WTC11 (cell line): Measurements from ENCODE around the gene RPS6KC1. TPM values are rescaled to one million over a fixed set of nuclear protein-coding genes. Genes with fewer than 3 reads are reported as not detected.

ENCODE experiments used
- ATAC-seq: fragments of 200-7000 bp; cut with Tn5 transposase; 2 replicates; pipeline ENCODE4 v1.10.0; 2021; ENCODE audit warnings: mild to moderate bottlenecking, moderate library complexity
- CTCF ChIA-PET: fragments of 300-600 bp; sonication (Branson Sonifier 250); formaldehyde crosslinking; loops from one replicate; lab custom pipeline; 2021; ENCODE audit warnings: antibody characterized with exemption; lab: Charles Lee
- POLR2A ChIA-PET: fragments of 350-600 bp; sonication (Branson Sonifier 250); formaldehyde crosslinking; loops from one replicate; lab custom pipeline; 2021; ENCODE audit warnings: antibody characterized with exemption; lab: Charles Lee
- DNase-seq: peaks from one replicate; pipeline ENCODE4 v3.0.0; 2021; ENCODE audit warnings: low spot score
- H3K27ac Mint-ChIP-seq: 2 replicates; pipeline ENCODE4 v1.8.0; 2021; ENCODE audit warnings: mixed read lengths
- H3K27me3 Mint-ChIP-seq: 2 replicates; pipeline ENCODE4 v1.8.0; 2021; ENCODE audit warnings: low read depth, mild to moderate bottlenecking, moderate library complexity, mixed read lengths
- H3K36me3 Mint-ChIP-seq: 2 replicates; pipeline ENCODE4 v1.8.0; 2021; ENCODE audit warnings: mixed read lengths
- H3K4me1 Mint-ChIP-seq: 2 replicates; pipeline ENCODE4 v1.8.0; 2022; ENCODE audit warnings: mixed read lengths
- H3K4me3 Mint-ChIP-seq: 2 replicates; pipeline ENCODE4 v1.8.0; 2021; ENCODE audit warnings: mild to moderate bottlenecking, moderate library complexity, mixed read lengths
- H3K9me3 Mint-ChIP-seq: 2 replicates; pipeline ENCODE4 v1.8.0; 2021; ENCODE audit warnings: mixed read lengths
- ATF2 ChIP-seq: sonication (generic); formaldehyde crosslinking; IDR thresholded peaks from 2 replicates; pipeline ENCODE4 v1.8.1; 2022; ENCODE audit warnings: low read depth, missing genetic modification reagents, borderline replicate concordance
- CREM ChIP-seq: sonication (generic); formaldehyde crosslinking; IDR thresholded peaks from 2 replicates; pipeline ENCODE4 v1.8.1; 2022; ENCODE audit warnings: mild to moderate bottlenecking, missing genetic modification reagents, moderate library complexity
- ERG ChIP-seq: fragments of 250-450 bp; sonication (Bioruptor Pico); IDR thresholded peaks from 2 replicates; pipeline ENCODE4 v1.8.0; 2021; ENCODE audit warnings: mild to moderate bottlenecking
- ESRRA ChIP-seq: sonication (generic); formaldehyde crosslinking; IDR thresholded peaks from 2 replicates; pipeline ENCODE4 v1.8.1; 2022; ENCODE audit warnings: mild to moderate bottlenecking, missing genetic modification reagents, borderline replicate concordance
- ETV6 ChIP-seq: sonication (generic); formaldehyde crosslinking; IDR thresholded peaks from 2 replicates; pipeline ENCODE4 v1.8.1; 2022; ENCODE audit warnings: mild to moderate bottlenecking, missing genetic modification reagents
- FOXJ3 ChIP-seq: sonication (generic); formaldehyde crosslinking; IDR thresholded peaks from 2 replicates; pipeline ENCODE4 v1.9.0; 2021; ENCODE audit warnings: missing genetic modification reagents, mild to moderate bottlenecking, borderline replicate concordance
- GTF2I ChIP-seq: fragments of 250-450 bp; sonication (Bioruptor Pico); conservative IDR thresholded peaks from 2 replicates; pipeline ENCODE4 v1.4.0; 2021; ENCODE audit warnings: mild to moderate bottlenecking
- JAZF1 ChIP-seq: fragments of 250-450 bp; sonication (Bioruptor Pico); IDR thresholded peaks from 2 replicates; pipeline ENCODE4 v1.9.0; 2021; ENCODE audit warnings: moderate library complexity, mild to moderate bottlenecking, inconsistent platforms
- NFATC4 ChIP-seq: fragments of 250-450 bp; sonication (Bioruptor Pico); IDR thresholded peaks from 2 replicates; pipeline ENCODE4 v1.9.0; 2021; ENCODE audit warnings: mild to moderate bottlenecking
- NFE2L1 ChIP-seq: sonication (generic); formaldehyde crosslinking; IDR thresholded peaks from 2 replicates; pipeline ENCODE4 v1.8.1; 2023; ENCODE audit warnings: missing genetic modification reagents
- NR3C1 ChIP-seq: sonication (generic); formaldehyde crosslinking; conservative IDR thresholded peaks from 2 replicates; pipeline ENCODE4 v1.8.1; 2023; ENCODE audit warnings: low read depth, mild to moderate bottlenecking, missing genetic modification reagents
- TEAD4 ChIP-seq: sonication (generic); formaldehyde crosslinking; IDR thresholded peaks from 2 replicates; pipeline ENCODE4 v1.8.0; 2022; ENCODE audit warnings: mild to moderate bottlenecking, missing genetic modification reagents
- USF2 ChIP-seq: sonication (generic); formaldehyde crosslinking; IDR thresholded peaks from 2 replicates; pipeline ENCODE4 v1.8.1; 2023; ENCODE audit warnings: mild to moderate bottlenecking, missing genetic modification reagents, moderate library complexity
- ZNF121 ChIP-seq: sonication (generic); formaldehyde crosslinking; IDR thresholded peaks from 2 replicates; pipeline ENCODE4 v1.8.0; 2023; ENCODE audit warnings: missing genetic modification reagents
- ZNF317 ChIP-seq: sonication (generic); formaldehyde crosslinking; IDR thresholded peaks from 2 replicates; pipeline ENCODE4 v1.8.1; 2023; ENCODE audit warnings: low read depth, mild to moderate bottlenecking, moderate library complexity, missing genetic modification reagents, borderline replicate concordance
- total RNA-seq: library from RNA; stranded (reverse); gene quantifications from 3 replicates; pipeline ENCODE4 v1.2.3, GENCODE V29; 2021
- TF ChIP-seq, protein P1 (sequence below): fragments of 250-450 bp; sonication (Bioruptor Pico); IDR thresholded peaks from 2 replicates; pipeline ENCODE4 v1.9.0; 2021; ENCODE audit warnings: mild to moderate bottlenecking, borderline replicate concordance
- TF ChIP-seq, protein P2 (sequence below): sonication (generic); formaldehyde crosslinking; conservative IDR thresholded peaks from 2 replicates; pipeline ENCODE4 v1.8.1; 2023; ENCODE audit warnings: mild to moderate bottlenecking, low read depth, missing genetic modification reagents, moderate library complexity
- TF ChIP-seq, protein P3 (sequence below): sonication (generic); formaldehyde crosslinking; IDR thresholded peaks from 2 replicates; pipeline ENCODE4 v1.8.1; 2023; ENCODE audit warnings: mild to moderate bottlenecking, missing genetic modification reagents, borderline replicate concordance

Gene RPS6KC1
- total RNA-seq, 1 experiment from 2014 or later, result 17.4 TPM

GRCh38 chr1:213180833-213181232 lies 129.8 kb downstream of the RPS6KC1 start:
- ATAC-seq (no peak), DNase-seq (no peak)
- Mint-ChIP-seq H3K27me3 (no peaks in the 10 kb centered on the region), H3K4me3 (no peak overlapping the region), H3K36me3 (peaks cover 17% of the 10 kb centered on the region), H3K27ac (no peak overlapping the region), H3K4me1 (peaks cover 5% of the 10 kb centered on the region), H3K9me3 (peaks cover 24% of the 10 kb centered on the region)
- no peak for TF ChIP-seq ZNF317 (CRISPR knock-in tag)
- no peak for TF ChIP-seq ESRRA (CRISPR knock-in tag)
- TF ChIP-seq JAZF1 (CRISPR knock-in tag), result no peak
- no peak for TF ChIP-seq ZNF121 (CRISPR knock-in tag)
- no peak for TF ChIP-seq FOXJ3
- no peak for TF ChIP-seq NFE2L1 (CRISPR knock-in tag)
- no peak for TF ChIP-seq NR3C1
- TF ChIP-seq NFATC4 (CRISPR knock-in tag), result no peak
- TF ChIP-seq, protein P1, sequence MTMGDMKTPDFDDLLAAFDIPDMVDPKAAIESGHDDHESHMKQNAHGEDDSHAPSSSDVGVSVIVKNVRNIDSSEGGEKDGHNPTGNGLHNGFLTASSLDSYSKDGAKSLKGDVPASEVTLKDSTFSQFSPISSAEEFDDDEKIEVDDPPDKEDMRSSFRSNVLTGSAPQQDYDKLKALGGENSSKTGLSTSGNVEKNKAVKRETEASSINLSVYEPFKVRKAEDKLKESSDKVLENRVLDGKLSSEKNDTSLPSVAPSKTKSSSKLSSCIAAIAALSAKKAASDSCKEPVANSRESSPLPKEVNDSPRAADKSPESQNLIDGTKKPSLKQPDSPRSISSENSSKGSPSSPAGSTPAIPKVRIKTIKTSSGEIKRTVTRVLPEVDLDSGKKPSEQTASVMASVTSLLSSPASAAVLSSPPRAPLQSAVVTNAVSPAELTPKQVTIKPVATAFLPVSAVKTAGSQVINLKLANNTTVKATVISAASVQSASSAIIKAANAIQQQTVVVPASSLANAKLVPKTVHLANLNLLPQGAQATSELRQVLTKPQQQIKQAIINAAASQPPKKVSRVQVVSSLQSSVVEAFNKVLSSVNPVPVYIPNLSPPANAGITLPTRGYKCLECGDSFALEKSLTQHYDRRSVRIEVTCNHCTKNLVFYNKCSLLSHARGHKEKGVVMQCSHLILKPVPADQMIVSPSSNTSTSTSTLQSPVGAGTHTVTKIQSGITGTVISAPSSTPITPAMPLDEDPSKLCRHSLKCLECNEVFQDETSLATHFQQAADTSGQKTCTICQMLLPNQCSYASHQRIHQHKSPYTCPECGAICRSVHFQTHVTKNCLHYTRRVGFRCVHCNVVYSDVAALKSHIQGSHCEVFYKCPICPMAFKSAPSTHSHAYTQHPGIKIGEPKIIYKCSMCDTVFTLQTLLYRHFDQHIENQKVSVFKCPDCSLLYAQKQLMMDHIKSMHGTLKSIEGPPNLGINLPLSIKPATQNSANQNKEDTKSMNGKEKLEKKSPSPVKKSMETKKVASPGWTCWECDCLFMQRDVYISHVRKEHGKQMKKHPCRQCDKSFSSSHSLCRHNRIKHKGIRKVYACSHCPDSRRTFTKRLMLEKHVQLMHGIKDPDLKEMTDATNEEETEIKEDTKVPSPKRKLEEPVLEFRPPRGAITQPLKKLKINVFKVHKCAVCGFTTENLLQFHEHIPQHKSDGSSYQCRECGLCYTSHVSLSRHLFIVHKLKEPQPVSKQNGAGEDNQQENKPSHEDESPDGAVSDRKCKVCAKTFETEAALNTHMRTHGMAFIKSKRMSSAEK (CRISPR knock-in tag), result no peak
- TF ChIP-seq, protein P2, sequence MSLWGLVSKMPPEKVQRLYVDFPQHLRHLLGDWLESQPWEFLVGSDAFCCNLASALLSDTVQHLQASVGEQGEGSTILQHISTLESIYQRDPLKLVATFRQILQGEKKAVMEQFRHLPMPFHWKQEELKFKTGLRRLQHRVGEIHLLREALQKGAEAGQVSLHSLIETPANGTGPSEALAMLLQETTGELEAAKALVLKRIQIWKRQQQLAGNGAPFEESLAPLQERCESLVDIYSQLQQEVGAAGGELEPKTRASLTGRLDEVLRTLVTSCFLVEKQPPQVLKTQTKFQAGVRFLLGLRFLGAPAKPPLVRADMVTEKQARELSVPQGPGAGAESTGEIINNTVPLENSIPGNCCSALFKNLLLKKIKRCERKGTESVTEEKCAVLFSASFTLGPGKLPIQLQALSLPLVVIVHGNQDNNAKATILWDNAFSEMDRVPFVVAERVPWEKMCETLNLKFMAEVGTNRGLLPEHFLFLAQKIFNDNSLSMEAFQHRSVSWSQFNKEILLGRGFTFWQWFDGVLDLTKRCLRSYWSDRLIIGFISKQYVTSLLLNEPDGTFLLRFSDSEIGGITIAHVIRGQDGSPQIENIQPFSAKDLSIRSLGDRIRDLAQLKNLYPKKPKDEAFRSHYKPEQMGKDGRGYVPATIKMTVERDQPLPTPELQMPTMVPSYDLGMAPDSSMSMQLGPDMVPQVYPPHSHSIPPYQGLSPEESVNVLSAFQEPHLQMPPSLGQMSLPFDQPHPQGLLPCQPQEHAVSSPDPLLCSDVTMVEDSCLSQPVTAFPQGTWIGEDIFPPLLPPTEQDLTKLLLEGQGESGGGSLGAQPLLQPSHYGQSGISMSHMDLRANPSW (CRISPR knock-in tag), result no peak
- TF ChIP-seq USF2 (CRISPR knock-in tag), result no peak
- TF ChIP-seq, protein P3, sequence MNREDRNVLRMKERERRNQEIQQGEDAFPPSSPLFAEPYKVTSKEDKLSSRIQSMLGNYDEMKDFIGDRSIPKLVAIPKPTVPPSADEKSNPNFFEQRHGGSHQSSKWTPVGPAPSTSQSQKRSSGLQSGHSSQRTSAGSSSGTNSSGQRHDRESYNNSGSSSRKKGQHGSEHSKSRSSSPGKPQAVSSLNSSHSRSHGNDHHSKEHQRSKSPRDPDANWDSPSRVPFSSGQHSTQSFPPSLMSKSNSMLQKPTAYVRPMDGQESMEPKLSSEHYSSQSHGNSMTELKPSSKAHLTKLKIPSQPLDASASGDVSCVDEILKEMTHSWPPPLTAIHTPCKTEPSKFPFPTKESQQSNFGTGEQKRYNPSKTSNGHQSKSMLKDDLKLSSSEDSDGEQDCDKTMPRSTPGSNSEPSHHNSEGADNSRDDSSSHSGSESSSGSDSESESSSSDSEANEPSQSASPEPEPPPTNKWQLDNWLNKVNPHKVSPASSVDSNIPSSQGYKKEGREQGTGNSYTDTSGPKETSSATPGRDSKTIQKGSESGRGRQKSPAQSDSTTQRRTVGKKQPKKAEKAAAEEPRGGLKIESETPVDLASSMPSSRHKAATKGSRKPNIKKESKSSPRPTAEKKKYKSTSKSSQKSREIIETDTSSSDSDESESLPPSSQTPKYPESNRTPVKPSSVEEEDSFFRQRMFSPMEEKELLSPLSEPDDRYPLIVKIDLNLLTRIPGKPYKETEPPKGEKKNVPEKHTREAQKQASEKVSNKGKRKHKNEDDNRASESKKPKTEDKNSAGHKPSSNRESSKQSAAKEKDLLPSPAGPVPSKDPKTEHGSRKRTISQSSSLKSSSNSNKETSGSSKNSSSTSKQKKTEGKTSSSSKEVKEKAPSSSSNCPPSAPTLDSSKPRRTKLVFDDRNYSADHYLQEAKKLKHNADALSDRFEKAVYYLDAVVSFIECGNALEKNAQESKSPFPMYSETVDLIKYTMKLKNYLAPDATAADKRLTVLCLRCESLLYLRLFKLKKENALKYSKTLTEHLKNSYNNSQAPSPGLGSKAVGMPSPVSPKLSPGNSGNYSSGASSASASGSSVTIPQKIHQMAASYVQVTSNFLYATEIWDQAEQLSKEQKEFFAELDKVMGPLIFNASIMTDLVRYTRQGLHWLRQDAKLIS (CRISPR knock-in tag), result no peak
- TF ChIP-seq CREM, result no peak
- TF ChIP-seq TEAD4, result no peak
- no peak for TF ChIP-seq GTF2I
- TF ChIP-seq ETV6 (CRISPR knock-in tag), result no peak
- TF ChIP-seq ERG, result no peak
- no peak for TF ChIP-seq ATF2 (CRISPR knock-in tag)
- ChIA-PET POLR2A (no interaction called here), CTCF (no interaction called here)
